ENCODE data around the gene ODF2. TPM values are rescaled to one million over a fixed set of nuclear protein-coding genes. Genes with fewer than 3 reads are reported as not detected.
A peak's percentile ranks its signal among the peaks of the same experiment; 100 is the strongest.
"Not testable (repeated sequence)": the region's sequence is repeated elsewhere in the genome, so short reads cannot be mapped to it uniquely, and the experiment has no call there.

The ODF2 gene
- total and polyA plus RNA-seq, 9 donors: 9.7 to 26.5 (median 20.3) TPM

- Histone ChIP-seq H3K27me3 (no peaks in the 10 kb centered on the region), H3K4me1 (ENCODE audit: insufficient read depth) (peaks cover 10% of the 10 kb centered on the region), H3K27ac (no peak overlapping the region), H3K9me3 (no peaks in the 10 kb centered on the region), H3K4me3 (peak overlapping the region; percentile 98), H3K36me3 (no peaks in the 10 kb centered on the region)
- WGBS, 3 donors: 5 to 8% (median 6%) methylated on average over 26 to 28 of the region's 28 CpGs
- TF ChIP-seq CTCF (IDR thresholded peaks at IDR 0.05): no peak
- DNase-seq: peak in 1 of 5 donors; percentile 43
- intact Hi-C loops (cut with DNase I): loop anchor here in 1 of 4 donors (10.0 kb wide), 1 partner anchor 54 kb away; no protein-coding TSS in a partner anchor
These were observed 36.5 kb upstream of the ODF2 start for GRCh38 chr9:128419061-128419925.

DNA sequence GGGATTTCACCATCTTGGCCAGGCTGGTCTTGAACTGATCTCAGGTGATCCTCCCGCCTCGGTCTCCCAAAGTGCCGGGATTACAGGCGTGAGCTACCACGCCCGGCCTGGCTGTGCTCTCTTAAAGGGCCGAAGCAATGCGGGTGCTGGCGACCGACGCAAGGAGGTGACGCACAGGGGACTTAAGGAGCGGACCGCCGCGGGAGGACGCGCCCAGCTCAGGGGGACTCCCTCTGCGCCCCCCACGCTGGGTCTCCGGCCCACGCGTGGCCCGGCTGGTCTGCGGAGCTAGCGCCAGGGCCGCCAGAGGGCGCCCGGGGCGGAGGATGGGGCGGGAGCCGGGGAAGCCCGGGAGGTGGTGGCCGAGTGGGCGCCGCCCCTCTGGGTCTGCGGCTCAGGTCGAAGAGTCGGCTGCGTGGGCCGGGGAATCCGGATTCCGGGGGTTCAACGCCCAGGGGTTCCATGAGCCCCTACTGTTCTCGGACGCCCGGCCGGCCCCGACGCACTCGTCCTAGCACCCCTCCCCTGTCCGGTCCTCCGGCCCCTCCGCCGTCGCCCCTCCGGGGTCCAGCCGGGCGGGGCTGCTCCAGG lies 35.7 kb upstream of the ODF2 start:
- Histone ChIP-seq H3K27ac (peak overlapping the region; percentile 53 to 82), H3K36me3 (no peaks in the 10 kb centered on the region), H3K9me3 (no peaks in the 10 kb centered on the region), H3K27me3 (no peaks in the 10 kb centered on the region), H3K4me1 (ENCODE audit: insufficient read depth) (peaks cover 10% of the 10 kb centered on the region), H3K4me3 (peak overlapping the region; percentile 98)
- peak; percentile 68 to 86 (median 77) for DNase-seq
- 0 to 1% (median 0%) methylated on average over 31 to 59 of the region's 59 CpGs for WGBS, 3 donors
- intact Hi-C loops (cut with DNase I): no loop called here
- peak; percentile 75 to 88 (median 86) for TF ChIP-seq CTCF (IDR thresholded peaks at IDR 0.05)
- TF ChIP-seq POLR2A (IDR thresholded peaks at IDR 0.05): no peak

DNA sequence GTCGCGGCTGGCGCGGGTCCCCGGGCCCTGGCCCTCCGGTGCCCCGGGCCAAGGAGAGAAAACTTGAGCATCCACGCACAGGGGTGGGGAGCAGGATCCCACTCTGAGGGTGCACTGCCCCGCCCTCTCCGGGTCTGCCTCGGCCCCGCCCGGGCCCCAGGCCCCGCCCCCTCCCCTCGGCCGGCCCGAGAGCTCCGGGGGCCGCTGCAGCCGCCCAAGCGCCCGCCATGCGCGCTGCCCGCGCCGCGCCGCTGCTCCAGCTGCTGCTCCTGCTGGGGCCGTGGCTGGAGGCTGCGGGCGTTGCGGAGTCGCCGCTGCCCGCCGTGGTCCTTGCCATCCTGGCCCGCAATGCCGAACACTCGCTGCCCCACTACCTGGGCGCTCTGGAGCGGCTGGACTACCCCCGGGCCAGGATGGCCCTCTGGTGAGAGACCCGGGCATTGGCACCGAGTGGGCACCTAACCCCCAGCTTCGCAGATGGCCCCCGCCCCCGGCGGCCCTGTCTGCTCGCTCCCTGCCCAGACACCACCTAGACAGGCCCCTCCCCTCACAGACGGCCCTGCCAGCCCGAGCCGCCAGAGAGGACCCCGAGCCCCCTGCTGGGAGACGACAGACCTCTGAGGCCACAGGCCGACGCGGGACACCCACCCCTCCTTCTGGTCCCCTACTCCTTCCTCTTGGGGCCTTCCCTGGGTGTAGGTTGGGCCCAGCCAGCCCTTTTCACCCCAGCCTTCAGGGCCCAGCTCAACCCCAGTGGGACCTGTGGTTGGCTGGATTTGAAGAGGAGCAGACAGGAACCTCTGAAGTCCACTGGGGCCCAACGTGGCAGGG lies 34.9 kb upstream of the ODF2 start, which contains the start of gene CERCAM:
Gene CERCAM (plus strand): TSS at position 207 of the 831 bp plus-strand sequence. CDS start 21 bp downstream, at position 228.
- Histone ChIP-seq H3K27ac (peak within 1 kb of the TSS; percentile 53 to 82), H3K4me1 (ENCODE audit: insufficient read depth) (peaks cover 10% of the 10 kb centered on the region), H3K36me3 (no peaks in the 10 kb centered on the region), H3K4me3 (peak within 1 kb of the TSS; percentile 98), H3K9me3 (no peaks in the 10 kb centered on the region), H3K27me3 (no peaks in the 10 kb centered on the region)
- TF ChIP-seq CTCF (IDR thresholded peaks at IDR 0.05) (no peak), POLR2A (IDR thresholded peaks at IDR 0.05) (no peak), EP300 (IDR thresholded peaks at IDR 0.05) (no peak)
- 0 to 1% (median 1%) methylated on average over 23 to 59 of the region's 59 CpGs for WGBS, 3 donors
- DNase-seq: peak; percentile 65 to 80 (median 76)
- intact Hi-C loops (cut with DNase I): no loop called here

GRCh38 chr9:128421482-128421996 lies 34.3 kb upstream of the ODF2 start:
- Histone ChIP-seq H3K27me3 (no peaks in the 10 kb centered on the region), H3K4me3 (peak overlapping the region; percentile 98), H3K27ac (no peak overlapping the region), H3K9me3 (no peaks in the 10 kb centered on the region), H3K36me3 (no peaks in the 10 kb centered on the region), H3K4me1 (ENCODE audit: insufficient read depth) (peaks cover 10% of the 10 kb centered on the region)
- intact Hi-C loops (cut with DNase I): no loop called here
- TF ChIP-seq POLR2A (IDR thresholded peaks at IDR 0.05): no peak
- WGBS, 3 donors: 8 to 20% (median 17%) methylated on average over 11 of the region's 11 CpGs
- DNase-seq: peak in 2 of 5 donors; percentile 47 to 52

GRCh38 chr9:128422022-128422782 lies 33.6 kb upstream of the ODF2 start:
- WGBS, 3 donors: 89 to 93% (median 90%) methylated on average over 13 of the region's 13 CpGs
- DNase-seq; H3K4me1 ChIP-seq (ENCODE audit: insufficient read depth); H3K27me3 ChIP-seq; H3K27ac ChIP-seq; H3K36me3 ChIP-seq; H3K9me3 ChIP-seq; intact Hi-C loops (cut with DNase I); H3K4me3 ChIP-seq: not testable (repeated sequence)

All from ovary (tissue), 9 donors.